ENCODE results near the gene LRRC45.
"Not testable (repeated sequence)": the region's sequence is repeated elsewhere in the genome, so short reads cannot be mapped to it uniquely, and the experiment has no call there.

LRRC45 gene

GRCh38 chr17:82022981-82023446, at the start of gene LRRC45:
TSS of gene LRRC45 (plus strand) at chr17:82023305. CDS start at chr17:82023644, 339 bp downstream.
- peak; percentile 100 for DNase-seq (ENCODE audit: low spot score)

GRCh38 chr17:81973432-81973831, 49.7 kb upstream of the LRRC45 start:
- DNase-seq (ENCODE audit: low spot score): no peak

- DNase-seq (ENCODE audit: low spot score): peak; percentile 30
Measured at GRCh38 chr17:81976332-81977210, 46.5 kb upstream of the LRRC45 start.

- DNase-seq (ENCODE audit: low spot score): peak; percentile 83
Measured at GRCh38 chr17:81977211-81977808, 45.8 kb upstream of the LRRC45 start, which contains the start of gene ASPSCR1. TSS of gene ASPSCR1 (plus strand) at chr17:81977629. CDS start at chr17:81977647, 18 bp downstream.

- DNase-seq (ENCODE audit: low spot score): peak; percentile 23
Measured at GRCh38 chr17:81978524-81979298, 44.4 kb upstream of the LRRC45 start.

- no peak for DNase-seq (ENCODE audit: low spot score)
Measured at GRCh38 chr17:81980122-81980521, 43.0 kb upstream of the LRRC45 start.

GRCh38 chr17:81980707-81981343, 42.3 kb upstream of the LRRC45 start:
- no peak for DNase-seq (ENCODE audit: low spot score)

- not testable (repeated sequence) for DNase-seq (ENCODE audit: low spot score)
Measured at GRCh38 chr17:81981511-81981910, 41.6 kb upstream of the LRRC45 start.

- DNase-seq (ENCODE audit: low spot score): no peak
Measured at GRCh38 chr17:81983011-81983638, 40.0 kb upstream of the LRRC45 start.

GRCh38 chr17:81983639-81984373, 39.3 kb upstream of the LRRC45 start:
- no peak for DNase-seq (ENCODE audit: low spot score)

- no peak for DNase-seq (ENCODE audit: low spot score)
Measured at GRCh38 chr17:81984773-81985410, 38.2 kb upstream of the LRRC45 start.

GRCh38 chr17:81986606-81987005, 36.5 kb upstream of the LRRC45 start:
- no peak for DNase-seq (ENCODE audit: low spot score)

GRCh38 chr17:81987161-81987770, 35.8 kb upstream of the LRRC45 start:
- DNase-seq (ENCODE audit: low spot score): no peak

GRCh38 chr17:81990836-81991683, 32.0 kb upstream of the LRRC45 start:
- DNase-seq (ENCODE audit: low spot score): no peak

GRCh38 chr17:81991684-81992305, 31.3 kb upstream of the LRRC45 start:
- peak; percentile 72 for DNase-seq (ENCODE audit: low spot score)

- no peak for DNase-seq (ENCODE audit: low spot score)
Measured at GRCh38 chr17:81992306-81993102, 30.6 kb upstream of the LRRC45 start.
